Measurements from ENCODE around the gene CAVIN4.

CAVIN4 gene

DNA sequence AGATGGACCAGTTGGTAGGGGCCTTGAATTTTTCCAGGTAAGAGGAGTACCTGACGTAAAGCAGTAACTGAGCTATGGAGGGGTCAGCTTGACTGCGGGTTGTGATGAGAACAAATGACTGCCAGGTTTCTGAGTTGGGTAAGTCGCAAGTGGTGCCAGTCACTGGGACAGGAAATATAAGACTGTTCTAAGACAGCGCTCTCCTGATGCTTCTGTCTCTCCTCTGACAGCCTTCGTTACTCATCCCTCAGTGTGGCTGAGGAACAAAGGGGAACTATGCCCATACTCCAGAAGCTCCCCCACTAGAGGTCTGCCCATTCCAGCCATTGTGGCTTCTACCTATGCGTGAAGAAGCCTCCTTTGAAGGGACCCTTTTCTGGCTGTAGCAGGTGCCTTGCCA, 13.3 kb downstream of the CAVIN4 start:
- no peak for DNase-seq (ENCODE audit: low spot score)

DNA sequence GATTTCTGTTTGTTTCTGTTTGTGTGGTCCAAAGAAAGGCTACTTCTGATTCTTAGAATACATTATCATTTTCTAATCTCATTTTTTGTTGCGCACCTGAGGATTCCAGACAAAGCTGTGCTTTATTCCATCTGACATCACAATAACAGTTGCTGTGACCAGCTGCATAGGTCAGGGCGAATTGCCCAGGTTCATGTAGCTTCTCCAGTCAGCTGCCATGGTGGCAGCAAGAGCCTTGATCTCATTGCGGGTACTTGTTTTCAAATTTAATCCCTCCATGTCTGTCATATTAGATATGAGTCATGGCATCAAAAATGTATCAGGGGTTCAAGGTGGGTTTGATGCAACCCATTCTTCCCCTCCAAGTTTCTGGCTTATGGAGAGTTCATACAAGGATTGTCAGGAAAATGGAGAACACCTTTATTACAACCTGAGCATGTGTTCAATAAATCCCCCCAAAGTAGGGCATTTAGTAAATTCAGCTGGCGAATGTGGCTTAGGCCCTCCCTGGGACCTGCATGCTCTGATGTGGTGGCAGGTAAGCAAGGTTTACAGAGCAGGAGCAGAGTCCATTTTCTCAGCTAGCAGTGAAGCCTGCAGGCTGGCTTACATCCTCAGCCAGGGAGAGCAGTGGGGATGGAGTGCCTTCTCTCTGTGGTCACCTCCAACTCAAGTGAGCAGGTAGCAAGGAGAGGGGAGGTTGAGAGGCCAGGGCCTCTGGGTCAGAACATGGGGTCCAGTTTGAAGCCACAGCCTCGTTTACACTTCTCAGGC, 13.9 kb downstream of the CAVIN4 start:
- DNase-seq (ENCODE audit: low spot score), result no peak

DNA sequence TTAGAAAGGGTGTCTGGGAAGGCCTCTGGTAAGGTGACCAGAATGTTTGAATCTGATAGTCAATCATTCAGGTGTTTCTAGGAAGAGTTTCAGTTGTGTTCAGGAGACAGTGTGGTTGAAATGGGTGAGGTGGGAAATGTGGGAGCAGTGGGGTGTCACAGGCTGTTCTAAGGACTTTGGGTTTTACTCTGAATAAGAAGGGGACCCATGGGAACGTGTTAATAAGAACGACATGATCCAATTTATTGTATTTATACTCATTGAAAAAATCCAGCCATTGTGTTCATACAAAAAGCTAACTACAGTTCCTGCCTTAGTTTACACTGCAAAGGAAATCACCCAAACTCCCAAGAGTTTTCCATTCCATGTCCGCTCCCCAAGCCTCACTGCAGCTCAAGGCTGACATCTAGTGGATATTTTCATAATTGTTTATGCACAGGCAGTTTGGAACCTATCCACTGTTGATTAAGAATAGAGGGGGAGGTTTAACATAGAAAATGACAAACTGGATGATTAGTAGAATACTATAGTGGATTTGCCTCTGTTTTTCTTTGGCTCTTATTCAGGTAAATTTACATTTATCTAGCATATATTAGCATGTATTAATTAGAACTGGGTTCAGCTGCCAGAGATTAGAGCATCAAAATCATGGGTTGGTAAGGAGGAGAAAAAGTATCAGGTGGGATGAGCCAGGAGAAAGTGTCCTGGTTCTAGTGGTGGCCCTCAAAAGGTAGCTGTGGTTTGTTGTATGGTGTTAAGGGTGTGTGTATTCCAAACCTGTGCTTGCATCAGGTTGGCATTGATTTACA, 17.7 kb downstream of the CAVIN4 start:
- DNase-seq (ENCODE audit: low spot score), result peak; percentile 60

DNA sequence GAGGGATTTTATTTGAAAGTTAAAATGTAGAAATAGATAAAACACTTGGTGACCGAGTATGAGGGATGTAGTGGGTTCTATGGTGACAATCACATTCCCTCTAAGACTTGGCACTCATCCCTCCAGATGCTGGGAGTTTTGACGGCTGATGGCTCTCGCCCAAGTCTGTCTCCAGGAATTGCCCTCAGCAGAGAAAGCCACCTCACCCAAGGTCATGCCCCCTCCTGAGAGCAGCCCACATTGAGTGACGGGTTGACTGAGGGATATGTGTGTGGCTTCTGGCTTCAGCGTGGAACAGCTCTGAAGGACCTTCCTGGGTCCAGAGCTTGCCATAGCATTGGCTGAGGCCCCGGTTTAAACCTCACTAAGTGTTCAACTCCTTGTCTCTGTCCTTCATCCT, 19.4 kb downstream of the CAVIN4 start:
- no peak for DNase-seq (ENCODE audit: low spot score)

DNA sequence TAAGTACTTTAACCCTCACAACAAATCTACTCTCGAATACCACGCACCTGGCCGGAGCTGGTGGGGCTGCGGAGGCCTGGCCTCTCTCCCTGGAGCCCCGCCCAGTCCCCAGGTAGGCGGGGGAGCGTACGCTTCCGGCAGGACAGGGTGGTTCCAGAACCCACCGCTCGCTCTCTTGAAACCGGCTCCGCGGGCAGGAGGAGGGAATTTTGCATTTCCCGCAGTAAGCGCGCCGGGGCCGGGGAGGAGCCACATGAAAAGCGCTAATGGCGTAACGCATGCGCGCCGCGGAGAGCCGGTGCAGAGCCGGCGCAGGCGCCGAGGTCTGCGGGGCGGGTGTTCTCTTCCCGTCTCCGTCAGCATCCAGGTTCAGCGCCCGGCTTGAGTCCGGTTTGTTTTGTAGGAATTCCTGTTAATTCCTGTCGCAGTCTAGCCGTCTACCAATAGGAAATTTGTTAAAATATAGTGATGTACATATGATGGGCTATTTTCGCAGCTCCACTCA, 20.8 kb downstream of the CAVIN4 start:
- peak; percentile 76 for DNase-seq (ENCODE audit: low spot score)

DNA sequence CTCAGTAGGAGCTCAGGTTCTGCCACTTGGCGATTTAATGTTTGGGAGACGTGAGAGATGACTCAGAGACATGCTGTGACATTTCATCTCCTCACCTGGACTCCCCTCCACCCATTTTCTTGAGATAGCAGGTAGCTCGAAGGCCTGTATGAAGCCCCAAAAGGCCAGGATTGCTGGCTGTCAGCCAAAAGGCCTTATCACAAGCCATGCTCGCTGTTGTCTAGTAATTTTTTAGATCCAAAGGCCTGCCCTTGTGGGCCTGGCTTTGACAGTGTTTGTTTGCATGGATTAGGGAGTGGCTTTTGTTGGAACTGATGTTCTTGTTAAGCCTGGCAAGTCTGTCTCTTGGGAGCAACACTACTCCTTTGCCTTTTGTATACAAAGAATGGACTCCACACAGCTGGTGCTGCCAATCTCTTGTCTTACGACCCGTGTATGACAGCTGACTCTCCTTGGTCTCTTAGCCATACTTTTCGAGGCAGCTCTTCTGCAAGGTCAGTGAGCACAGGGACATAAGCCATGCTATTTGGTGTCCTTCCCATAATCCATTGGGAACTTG, 22.7 kb downstream of the CAVIN4 start:
- DNase-seq (ENCODE audit: low spot score), result no peak

DNA sequence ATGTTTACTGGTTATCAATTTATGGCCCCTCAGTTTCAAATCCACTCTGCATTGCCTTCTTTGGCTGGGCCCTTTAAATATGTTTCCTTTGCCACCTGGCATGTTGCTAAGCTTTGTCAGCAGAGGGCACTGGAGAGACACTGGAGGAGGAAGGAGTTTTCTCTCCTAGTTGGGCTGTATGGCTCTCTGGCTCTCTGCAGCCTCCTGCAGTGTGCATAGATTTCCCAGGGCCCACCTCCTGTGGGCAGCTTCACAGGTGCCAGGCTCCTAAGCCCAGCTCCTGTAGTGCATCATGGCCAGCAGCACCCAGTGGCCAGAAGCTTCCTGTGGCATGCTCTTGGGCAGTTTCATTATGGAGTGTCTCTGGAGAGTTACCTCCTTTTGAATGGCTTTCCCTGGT, 23.3 kb downstream of the CAVIN4 start:
- peak; percentile 30 for DNase-seq (ENCODE audit: low spot score)

DNA sequence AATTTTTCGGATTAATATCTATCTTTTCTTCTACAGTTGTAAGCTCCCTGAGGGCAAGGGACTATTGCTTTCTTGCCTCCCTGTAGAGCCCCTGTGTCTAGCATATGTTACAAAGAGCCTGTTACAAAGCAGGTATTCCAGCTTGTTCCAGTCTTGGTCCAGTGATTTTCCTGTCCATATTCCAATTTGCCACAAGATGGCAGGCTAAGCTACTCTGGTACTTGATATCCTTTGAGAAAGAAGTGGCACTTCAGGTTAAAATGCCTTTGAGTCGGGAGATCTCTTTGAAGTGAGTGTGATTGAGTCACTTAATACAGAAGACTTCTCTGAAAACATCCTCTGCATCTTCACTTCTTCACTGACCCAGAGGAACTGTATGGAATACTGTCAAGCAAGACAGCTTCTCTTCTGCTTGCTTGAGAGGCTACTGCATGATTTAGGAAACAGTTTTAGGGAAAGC, 24.5 kb downstream of the CAVIN4 start:
- DNase-seq (ENCODE audit: low spot score), result no peak

DNA sequence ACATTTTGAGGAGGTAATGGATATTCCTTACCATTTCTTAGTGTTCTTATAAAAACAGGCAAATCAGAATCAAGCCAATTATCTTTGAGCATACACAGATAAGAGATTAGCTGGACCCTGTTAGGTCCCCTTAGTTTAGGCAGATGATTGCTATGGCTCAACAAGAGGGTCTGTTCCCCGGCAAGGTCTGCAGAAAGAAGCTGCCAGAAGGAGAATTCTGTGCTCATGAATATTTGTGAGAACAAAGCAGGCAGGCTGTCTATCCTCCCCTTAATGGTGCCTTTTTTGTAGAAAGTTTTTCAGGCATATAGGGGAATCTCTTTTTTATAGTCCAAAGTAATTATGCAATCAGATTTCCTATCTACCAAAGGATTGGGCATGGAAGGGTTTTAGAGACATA, 27.5 kb downstream of the CAVIN4 start:
- no peak for DNase-seq (ENCODE audit: low spot score)

DNA sequence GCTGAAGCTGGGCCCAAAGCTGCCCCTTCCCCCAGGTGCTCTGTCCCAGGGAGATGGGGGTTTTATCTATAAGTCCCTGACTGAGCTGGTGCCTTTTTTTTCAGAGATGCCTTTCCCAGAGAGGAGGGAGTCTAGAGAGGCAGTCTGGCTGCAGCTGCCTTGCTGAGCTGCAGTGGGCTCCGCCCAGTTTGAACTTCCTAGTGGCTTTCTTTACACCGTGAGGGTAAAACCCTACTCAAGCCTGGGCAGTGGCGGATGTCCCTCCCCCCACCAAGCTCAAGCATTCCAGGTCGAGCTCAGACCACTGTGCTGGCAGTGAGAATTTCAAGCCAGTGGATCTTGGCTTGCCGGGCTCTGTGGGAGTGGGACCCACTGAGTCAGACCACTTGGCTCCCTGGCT, 41.3 kb downstream of the CAVIN4 start:
- no peak for DNase-seq (ENCODE audit: low spot score)

DNA sequence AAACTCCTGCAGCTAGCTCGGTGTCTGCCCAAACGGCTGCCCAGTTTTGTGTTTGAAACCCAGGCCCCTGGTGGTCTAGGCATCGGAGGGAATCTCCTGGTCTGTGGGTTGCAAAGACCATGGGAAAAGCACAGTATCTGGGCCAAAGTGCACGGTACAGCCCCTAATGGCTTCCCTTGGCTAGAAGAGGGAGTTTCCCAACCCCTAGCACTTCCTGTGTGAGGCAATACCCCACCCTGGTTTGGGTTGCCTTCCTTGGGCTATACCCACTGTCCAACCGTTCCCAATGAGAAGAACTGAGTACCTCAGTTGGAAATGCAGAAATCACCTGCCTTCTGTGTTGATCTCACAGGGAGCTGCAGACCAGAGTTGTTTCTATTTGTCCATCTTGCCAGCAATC, 41.8 kb downstream of the CAVIN4 start:
- no peak for DNase-seq (ENCODE audit: low spot score)

DNA sequence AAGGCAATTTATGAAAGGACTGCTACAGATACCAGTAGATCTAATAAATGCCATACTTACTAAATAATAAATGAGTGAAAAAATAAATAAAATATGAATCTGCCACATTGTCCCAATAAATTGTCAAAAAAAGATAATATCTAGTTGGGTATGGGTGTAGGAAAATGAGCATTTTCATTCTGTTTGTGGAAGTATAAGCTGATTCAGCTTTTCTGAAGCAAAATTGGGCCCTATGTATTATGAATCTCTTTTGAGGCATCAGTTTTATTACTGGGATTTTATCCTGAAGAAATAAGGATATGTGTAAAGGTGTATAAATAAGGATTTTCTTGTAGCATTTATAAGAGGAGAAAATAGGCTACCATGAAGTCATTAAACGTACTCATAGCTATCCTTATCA, 46.1 kb downstream of the CAVIN4 start:
- no peak for DNase-seq (ENCODE audit: low spot score)

DNA sequence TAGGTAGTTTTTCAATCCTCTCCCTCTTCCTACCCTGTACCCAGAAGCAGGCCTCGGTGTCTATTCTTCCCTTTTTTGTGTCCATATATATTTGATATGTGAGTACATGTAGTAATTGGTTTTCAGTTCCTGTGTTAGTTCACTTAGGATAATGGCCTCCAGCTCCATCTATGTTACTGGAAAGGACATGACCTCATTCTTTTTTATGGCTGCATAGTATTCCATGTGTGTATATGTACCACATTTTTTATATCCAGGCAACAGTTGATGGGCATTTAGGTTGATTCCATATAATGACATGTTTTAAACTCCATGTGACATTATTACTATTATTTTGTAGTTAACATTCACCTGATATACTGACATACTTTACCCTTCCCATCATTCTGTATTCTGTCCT, 49.1 kb downstream of the CAVIN4 start:
- no peak for DNase-seq (ENCODE audit: low spot score)

DNA sequence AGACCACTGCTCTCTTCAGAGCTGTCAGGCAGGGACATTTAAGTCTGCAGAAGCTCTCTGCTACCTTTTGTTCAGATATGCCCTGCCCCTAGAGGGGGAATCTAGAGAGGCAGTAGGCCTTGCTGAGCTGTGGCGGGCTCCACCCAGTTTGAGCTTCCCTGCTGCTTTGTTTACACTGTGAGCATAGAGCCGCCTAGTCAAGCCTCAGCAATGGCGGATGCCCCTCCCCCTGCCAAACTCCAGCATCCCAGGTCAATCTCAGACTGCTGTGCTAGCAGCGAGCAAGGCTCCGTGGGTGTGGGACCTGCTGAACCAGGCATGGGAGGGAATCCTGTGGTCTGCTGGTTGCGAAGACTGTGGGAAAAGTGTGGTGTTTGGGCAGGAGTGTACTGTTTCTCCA, 59.9 kb downstream of the CAVIN4 start:
- no peak for DNase-seq (ENCODE audit: low spot score)
